Omental fat pad (tissue), 4 donors: ENCODE measurements around the gene CALR3. TPM values are rescaled to one million over a fixed set of nuclear protein-coding genes. Genes with fewer than 3 reads are reported as not detected.
"Not testable (repeated sequence)": the region's sequence is repeated elsewhere in the genome, so short reads cannot be mapped to it uniquely, and the experiment has no call there.

Source experiments
- ATAC-seq: fragments of 150-250 bp; one replicate; pipeline ENCODE4 v1.9.1; 2016; ENCODE audit warnings: mild to moderate bottlenecking, moderate library complexity; ENCODE audit not compliant: low FRiP score
- DNase-seq: peaks from one replicate; pipeline ENCODE4 v3.0.0-alpha.2; 2019; ENCODE audit warnings: low spot score
- total RNA-seq, 4 donors: library from RNA; depleted of rRNA; stranded (reverse); fragments of >200 nt; gene quantifications; one replicate each; pipeline ENCODE4 v1.1.0, GENCODE V29; 2016
- TF ChIP-seq, protein P1 (sequence below), 3 donors: fragments of 450-650 bp; IDR thresholded peaks; one replicate each; pipeline ENCODE4 v1.5.1; 2016 to 2017; ENCODE audit warnings: antibody characterized with exemption in 3 of 3, mild to moderate bottlenecking in 3 of 3, moderate library complexity in 2 of 3

The CALR3 gene
- total RNA-seq, 4 donors from 2014 or later = not detected

DNA sequence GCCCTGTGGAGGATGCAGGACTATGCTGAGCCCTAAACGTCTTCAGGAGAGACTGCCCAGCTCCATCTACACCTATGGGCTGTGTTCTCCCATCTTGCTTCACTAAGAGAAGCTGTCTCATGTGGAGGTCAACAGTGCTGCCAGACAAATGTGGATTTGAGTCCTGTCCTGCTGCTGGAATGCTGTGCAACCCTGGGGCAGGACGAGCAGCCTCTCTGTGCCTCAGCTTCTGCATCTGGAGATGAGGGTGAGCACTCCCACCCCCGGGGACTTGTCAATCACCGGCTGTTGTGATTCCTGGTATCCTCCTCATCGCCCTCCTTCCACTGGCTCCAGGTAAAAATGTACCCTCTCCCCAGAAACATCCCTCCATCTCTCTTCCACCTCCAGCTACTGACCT, 40.5 kb downstream of the CALR3 start:
- TF ChIP-seq, protein P1, sequence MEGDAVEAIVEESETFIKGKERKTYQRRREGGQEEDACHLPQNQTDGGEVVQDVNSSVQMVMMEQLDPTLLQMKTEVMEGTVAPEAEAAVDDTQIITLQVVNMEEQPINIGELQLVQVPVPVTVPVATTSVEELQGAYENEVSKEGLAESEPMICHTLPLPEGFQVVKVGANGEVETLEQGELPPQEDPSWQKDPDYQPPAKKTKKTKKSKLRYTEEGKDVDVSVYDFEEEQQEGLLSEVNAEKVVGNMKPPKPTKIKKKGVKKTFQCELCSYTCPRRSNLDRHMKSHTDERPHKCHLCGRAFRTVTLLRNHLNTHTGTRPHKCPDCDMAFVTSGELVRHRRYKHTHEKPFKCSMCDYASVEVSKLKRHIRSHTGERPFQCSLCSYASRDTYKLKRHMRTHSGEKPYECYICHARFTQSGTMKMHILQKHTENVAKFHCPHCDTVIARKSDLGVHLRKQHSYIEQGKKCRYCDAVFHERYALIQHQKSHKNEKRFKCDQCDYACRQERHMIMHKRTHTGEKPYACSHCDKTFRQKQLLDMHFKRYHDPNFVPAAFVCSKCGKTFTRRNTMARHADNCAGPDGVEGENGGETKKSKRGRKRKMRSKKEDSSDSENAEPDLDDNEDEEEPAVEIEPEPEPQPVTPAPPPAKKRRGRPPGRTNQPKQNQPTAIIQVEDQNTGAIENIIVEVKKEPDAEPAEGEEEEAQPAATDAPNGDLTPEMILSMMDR (IDR thresholded peaks at IDR 0.05) = no peak
- DNase-seq = no peak
- ATAC-seq = no peak

DNA sequence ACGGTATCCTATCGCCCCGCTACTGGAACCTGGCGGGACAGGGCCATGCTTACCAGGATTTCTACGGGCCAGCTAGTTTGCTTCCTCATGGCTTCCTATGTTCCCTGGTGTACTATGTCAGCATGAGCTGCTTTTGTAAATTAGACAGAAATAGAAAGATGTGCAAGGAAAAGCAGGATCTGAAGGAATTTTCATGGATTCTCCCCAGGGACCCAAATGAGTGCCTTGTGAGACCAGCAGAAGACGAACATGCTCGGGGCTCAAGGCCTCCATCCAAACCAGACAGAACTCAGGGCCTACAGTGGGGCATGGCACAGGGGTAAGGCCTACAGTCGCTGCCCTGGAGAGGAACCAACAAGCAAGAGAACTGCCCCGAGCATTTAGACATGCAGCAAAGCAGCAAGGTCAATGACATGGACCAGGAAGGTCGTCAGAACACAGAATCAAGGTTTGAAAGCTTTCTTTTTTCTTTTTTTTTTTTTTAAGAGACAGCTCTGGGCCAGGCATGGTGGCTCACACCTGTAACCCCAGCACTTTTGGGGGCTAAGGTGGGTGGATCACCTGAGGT, 41.5 kb downstream of the CALR3 start:
- ATAC-seq (no peak), DNase-seq (no peak)
- TF ChIP-seq, protein P1 (IDR thresholded peaks at IDR 0.05) = no peak

DNA sequence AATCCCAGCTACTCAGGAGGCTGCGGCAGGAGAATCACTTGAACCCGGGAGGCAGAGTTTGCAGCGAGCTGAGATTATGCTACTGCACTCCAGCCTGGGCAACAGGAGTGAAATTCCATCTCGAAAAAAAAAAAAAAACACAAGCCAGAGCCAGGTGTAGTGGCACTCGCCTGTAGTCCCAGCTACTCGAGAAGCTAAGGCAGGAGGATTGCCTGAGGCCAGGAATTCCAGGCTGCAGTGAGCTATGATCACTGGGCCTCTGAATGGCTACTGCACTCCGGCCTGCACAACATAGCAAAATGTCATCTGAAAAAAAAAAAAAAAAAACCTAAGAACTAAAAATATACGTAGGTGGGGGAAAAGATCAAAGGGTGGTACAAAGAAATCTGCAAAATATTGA, 43.6 kb downstream of the CALR3 start:
- ATAC-seq = no peak
- TF ChIP-seq, protein P1 (IDR thresholded peaks at IDR 0.05) = no peak
- no peak for DNase-seq

DNA sequence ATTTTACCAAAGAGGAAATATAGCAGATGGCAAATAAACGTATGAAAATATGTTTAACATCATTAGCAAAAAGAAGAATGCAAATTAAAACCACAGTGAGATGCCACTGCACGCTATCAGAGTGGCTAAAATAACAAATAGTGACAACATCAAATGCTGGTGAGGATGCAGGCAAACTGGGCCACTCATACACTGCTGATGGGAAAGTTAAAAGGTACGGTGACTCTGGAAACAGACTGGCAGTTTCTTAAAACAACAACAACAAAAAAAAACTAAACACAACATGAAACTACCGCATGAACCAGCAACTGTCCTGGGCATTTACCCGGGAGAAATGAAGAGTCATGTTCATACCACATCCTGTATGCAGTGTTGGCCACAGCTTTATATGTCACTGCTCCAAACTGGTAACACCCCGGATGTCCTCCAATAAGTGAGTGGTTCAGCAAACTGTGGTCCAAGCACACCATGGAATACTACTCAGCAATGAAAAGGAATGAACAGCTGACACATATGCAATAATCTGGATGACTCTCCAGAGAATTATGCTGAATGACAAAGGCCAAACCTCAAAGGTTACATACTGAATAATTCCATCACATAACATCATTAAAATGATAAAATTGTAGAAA, 46.5 kb downstream of the CALR3 start:
- TF ChIP-seq, protein P1 (IDR thresholded peaks at IDR 0.05) = no peak
- ATAC-seq (no peak), DNase-seq (no peak)

DNA sequence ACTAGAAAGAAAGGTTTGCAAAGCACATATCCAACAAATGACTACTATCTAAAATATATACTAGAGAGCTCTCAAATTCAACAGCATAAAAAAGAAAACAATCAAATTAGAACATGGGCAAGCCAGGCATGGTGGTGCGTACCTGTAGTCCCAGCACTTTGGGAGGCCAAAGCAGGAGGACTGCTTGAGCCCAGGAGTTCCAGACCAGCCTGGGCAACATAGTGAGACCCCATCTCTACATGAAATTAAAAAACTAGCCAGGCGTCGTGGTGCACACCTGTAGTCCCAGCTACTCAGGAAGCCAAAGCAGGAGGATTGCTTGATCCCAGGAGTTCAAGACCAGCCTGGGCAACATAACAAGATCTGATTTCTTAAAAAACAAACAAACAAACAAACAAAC, 47.1 kb downstream of the CALR3 start:
- not testable (repeated sequence) for DNase-seq, ATAC-seq

DNA sequence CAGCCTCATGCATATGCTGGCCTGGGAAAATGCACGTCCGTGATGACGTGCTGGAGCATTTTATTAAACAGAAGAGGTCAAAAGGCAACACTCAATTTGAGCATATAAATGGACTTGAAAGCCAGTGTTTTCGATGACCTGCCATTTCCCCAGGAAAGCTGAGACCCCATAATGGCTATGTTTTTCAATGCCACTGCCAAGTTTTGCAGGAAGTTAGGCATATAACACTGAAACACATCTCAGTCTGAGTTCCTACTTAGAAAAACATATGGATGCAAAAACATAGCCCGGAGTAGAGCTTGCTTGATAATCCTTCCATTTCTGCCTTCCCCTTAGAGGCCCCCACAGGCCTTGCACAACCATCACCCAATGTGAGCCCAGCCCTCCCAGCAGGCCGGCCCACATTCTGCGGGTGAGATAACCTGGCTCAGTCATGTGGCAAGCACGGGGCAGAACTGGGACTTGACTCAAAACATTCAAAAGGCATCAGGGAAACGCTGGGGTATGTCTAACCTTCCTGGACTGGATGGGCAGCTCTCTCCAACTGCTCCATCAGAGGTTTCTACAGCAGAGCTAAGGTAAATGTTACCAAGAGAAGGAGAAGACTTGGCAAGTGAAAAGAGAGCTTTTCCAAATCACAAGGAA, 49.1 kb downstream of the CALR3 start:
- TF ChIP-seq, protein P1 (IDR thresholded peaks at IDR 0.05) = no peak
- DNase-seq (peak; percentile 62), ATAC-seq (peak; percentile 92)

DNA sequence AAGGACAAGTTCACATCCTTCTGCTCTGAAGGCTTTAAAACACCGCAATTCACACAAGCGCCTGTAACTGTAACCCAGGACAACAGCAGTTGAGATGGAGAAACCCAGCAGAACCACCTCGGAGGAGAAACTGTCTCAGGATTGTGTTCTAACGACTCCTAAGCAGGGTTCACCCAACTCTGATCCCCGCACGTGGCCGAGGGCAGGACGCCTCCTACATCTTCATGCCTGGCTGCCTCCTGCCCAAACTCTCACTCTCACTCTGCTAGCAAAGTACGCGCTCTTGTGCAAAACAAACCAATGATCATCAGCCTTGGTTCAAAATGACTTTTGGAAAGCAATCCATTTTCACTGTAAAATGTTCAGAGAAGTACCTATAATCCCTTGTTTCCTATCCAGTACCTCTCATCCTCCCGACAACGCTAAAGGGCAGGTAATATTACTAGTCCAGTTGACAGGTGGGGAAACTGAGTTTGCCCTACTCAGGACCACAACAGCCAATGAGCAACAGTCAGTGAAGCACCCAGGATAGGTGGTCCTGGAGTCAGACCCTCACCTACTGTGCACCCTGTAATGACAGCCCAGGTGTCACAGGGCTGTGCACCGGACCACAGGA, 49.8 kb downstream of the CALR3 start:
- DNase-seq (no peak), ATAC-seq (no peak)
- TF ChIP-seq, protein P1 (IDR thresholded peaks at IDR 0.05) = no peak
